WTC11 (cell line): ENCODE results near the gene PDHA2.

Experiments used
- CTCF ChIP-seq: fragments of 200-600 bp; IDR thresholded peaks from 2 replicates; pipeline ENCODE4 v1.8.0; 2022; ENCODE audit warnings: antibody characterized with exemption
- ETV6 ChIP-seq: sonication (generic); formaldehyde crosslinking; IDR thresholded peaks from 2 replicates; pipeline ENCODE4 v1.8.1; 2022; ENCODE audit warnings: mild to moderate bottlenecking, missing genetic modification reagents
- USF2 ChIP-seq: sonication (generic); formaldehyde crosslinking; IDR thresholded peaks from 2 replicates; pipeline ENCODE4 v1.8.1; 2023; ENCODE audit warnings: mild to moderate bottlenecking, missing genetic modification reagents, moderate library complexity
- ZSCAN18 ChIP-seq: fragments of 250-450 bp; sonication (Bioruptor Pico); IDR thresholded peaks from 2 replicates; pipeline ENCODE4 v2.1.2; 2022; ENCODE audit warnings: mild to moderate bottlenecking, moderate library complexity

GRCh38 chr4:95833711-95834194 is 6.1 kb upstream of the PDHA2 start:
- no peak for TF ChIP-seq ZSCAN18
- no peak for TF ChIP-seq USF2 (CRISPR knock-in tag)
- no peak for TF ChIP-seq ETV6 (CRISPR knock-in tag)
- no peak for TF ChIP-seq CTCF
